Cardiac muscle cell (in vitro differentiated cells and primary cell): ENCODE results near the gene TMEM52B. TPM values are rescaled to one million over a fixed set of nuclear protein-coding genes. Genes with fewer than 3 reads are reported as not detected.

Experiments used
- DNase-seq, 2 donors: peaks; one replicate each; pipeline versions ENCODE4 v3.0.0 to v3.0.0-alpha.2; 2010 to 2017; ENCODE audit warnings: low read depth in 1 of 2, low spot score in 1 of 2
- H3K27ac ChIP-seq: fragments of 200-600 bp; sonication (generic); 2 replicates; pipeline ENCODE4 v1.5.1; 2016
- H3K27me3 ChIP-seq: fragments of 200-600 bp; sonication (generic); 2 replicates; pipeline ENCODE4 v1.6.0; 2016; ENCODE audit warnings: control low read depth
- H3K36me3 ChIP-seq: fragments of 200-600 bp; sonication (generic); 2 replicates; pipeline ENCODE4 v1.5.1; 2016; ENCODE audit warnings: control low read depth
- H3K4me1 ChIP-seq: fragments of 200-600 bp; sonication (generic); 2 replicates; pipeline ENCODE4 v1.8.1; 2017; ENCODE audit warnings: low read depth, mild to moderate bottlenecking, mixed run types
- H3K4me3 ChIP-seq: fragments of 200-600 bp; sonication (generic); 2 replicates; pipeline ENCODE4 v1.5.1; 2016; ENCODE audit warnings: mild to moderate bottlenecking
- H3K9me3 ChIP-seq: fragments of 200-600 bp; sonication (generic); 2 replicates; pipeline ENCODE4 v1.5.1; 2017; ENCODE audit warnings: low read depth, mild to moderate bottlenecking, control low read depth
- polyA plus RNA-seq: library from polyadenylated mRNA; unstranded; fragments of >200 nt; fragmentation: Nextera tagmentation; extraction: Ambion mirVana; gene quantifications from 2 replicates; pipeline ENCODE4 v1.2.1, GENCODE V29; 2016
- total RNA-seq: library from RNA; depleted of rRNA; stranded (reverse); fragments of >200 nt; gene quantifications from 2 replicates; pipeline ENCODE4 v1.2.3, GENCODE V29; 2016
- TF ChIP-seq, protein P1 (sequence below): IDR thresholded peaks from 2 replicates; pipeline ENCODE4 v1.5.1; 2012; ENCODE audit warnings: low read depth, mild to moderate bottlenecking, low read length

TMEM52B gene
- not detected in 2 replicates for total RNA-seq
- polyA plus RNA-seq = not detected in 2 replicates

DNA sequence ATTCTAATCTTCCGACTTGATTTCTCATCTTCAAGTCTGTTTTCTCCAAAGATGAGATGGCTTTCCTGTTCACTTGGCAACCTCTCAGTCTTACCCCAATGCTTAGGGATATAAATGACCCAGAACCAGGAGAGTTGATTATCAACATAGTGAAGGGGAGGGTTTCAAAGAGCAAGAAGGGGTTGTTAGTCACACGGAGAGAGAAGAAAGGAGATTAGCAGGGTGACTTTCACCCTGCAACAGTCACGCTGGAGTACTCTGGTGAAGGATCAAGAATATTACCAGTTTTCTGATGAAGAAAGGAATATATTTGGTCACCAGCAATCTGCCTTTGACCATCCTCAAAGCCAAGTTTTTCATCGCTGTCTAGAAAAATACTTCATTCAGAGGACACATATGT is at the start of gene TMEM52B:
TMEM52B (plus strand) TSS at position 212 of the 400 bp plus-strand sequence. CDS start 543 bp downstream, outside the sequence.
- H3K4me3 ChIP-seq = no peak within 1 kb of the TSS
- H3K4me1 ChIP-seq = no peaks in the 10 kb centered on the region
- no peaks in the 10 kb centered on the region for H3K9me3 ChIP-seq
- H3K27me3 ChIP-seq = no peaks in the 10 kb centered on the region
- DNase-seq = no peak
- H3K27ac ChIP-seq = no peak within 1 kb of the TSS
- no peaks in the 10 kb centered on the region for H3K36me3 ChIP-seq
- TF ChIP-seq, protein P1, sequence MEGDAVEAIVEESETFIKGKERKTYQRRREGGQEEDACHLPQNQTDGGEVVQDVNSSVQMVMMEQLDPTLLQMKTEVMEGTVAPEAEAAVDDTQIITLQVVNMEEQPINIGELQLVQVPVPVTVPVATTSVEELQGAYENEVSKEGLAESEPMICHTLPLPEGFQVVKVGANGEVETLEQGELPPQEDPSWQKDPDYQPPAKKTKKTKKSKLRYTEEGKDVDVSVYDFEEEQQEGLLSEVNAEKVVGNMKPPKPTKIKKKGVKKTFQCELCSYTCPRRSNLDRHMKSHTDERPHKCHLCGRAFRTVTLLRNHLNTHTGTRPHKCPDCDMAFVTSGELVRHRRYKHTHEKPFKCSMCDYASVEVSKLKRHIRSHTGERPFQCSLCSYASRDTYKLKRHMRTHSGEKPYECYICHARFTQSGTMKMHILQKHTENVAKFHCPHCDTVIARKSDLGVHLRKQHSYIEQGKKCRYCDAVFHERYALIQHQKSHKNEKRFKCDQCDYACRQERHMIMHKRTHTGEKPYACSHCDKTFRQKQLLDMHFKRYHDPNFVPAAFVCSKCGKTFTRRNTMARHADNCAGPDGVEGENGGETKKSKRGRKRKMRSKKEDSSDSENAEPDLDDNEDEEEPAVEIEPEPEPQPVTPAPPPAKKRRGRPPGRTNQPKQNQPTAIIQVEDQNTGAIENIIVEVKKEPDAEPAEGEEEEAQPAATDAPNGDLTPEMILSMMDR = no peak

DNA sequence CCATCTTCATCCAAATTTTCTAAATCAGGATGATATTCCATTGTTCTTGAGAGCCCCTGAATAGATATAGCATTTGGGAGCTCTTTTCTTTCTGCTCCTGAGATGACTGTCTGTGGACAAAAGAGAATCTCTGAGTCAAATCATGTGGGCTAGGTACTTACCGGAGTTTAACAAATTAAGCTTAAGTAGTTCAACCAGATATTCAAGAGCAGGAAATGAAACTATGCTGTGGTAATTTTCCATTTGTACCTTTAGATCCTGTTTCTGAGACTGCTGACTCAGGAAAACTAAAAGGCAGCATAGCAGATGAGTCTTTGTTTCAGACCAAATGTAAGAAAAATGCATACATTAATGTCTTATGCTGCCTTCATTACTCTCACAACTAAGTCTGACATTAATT is 48.8 kb upstream of the TMEM52B start, which contains the start of gene CLEC7A:
CLEC7A (minus strand) TSS at position 158 of the 400 bp plus-strand sequence; CDS start at position 41, 117 bp downstream.
- TF ChIP-seq, protein P1 = no peak
- Histone ChIP-seq H3K36me3 (no peaks in the 10 kb centered on the region), H3K4me3 (no peak within 1 kb of the TSS), H3K27me3 (peaks cover 67% of the 10 kb centered on the region), H3K4me1 (peaks cover 15% of the 10 kb centered on the region), H3K27ac (no peak within 1 kb of the TSS), H3K9me3 (no peaks in the 10 kb centered on the region)
- no peak for DNase-seq

DNA sequence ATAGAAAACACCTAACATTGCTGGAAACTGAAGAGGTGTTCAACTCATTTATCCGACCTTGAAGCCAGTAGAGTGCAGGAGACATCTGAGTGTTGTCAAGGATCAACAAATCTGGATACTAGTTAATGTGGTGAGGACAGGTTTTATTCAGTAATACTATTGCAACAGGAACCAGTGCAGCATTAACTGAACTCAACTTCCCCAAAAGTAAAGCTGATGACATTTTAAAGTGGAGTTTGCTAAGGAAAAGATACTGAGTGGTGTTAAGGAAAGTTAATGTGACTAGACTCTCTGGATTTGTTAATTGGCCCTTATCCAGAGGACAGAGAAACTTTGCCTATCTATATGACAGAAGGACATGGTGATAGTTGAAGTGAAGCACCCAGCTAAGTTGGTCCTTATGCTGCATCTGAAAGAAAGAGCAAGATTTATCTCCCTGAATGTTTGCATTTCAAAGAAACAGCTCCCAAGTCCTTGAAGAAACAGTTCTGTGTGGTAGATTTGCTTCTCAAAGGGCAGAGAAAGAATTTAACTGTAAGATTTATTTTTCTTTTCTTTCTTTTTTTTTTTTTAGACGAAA is 47.6 kb upstream of the TMEM52B start:
- DNase-seq = peak in 1 of 2 donors; percentile 47
- Histone ChIP-seq H3K27ac (no peak overlapping the region), H3K4me3 (no peak overlapping the region), H3K9me3 (no peaks in the 10 kb centered on the region), H3K27me3 (peaks cover 70% of the 10 kb centered on the region), H3K36me3 (no peaks in the 10 kb centered on the region), H3K4me1 (peaks cover 15% of the 10 kb centered on the region)
- TF ChIP-seq, protein P1 = no peak

DNA sequence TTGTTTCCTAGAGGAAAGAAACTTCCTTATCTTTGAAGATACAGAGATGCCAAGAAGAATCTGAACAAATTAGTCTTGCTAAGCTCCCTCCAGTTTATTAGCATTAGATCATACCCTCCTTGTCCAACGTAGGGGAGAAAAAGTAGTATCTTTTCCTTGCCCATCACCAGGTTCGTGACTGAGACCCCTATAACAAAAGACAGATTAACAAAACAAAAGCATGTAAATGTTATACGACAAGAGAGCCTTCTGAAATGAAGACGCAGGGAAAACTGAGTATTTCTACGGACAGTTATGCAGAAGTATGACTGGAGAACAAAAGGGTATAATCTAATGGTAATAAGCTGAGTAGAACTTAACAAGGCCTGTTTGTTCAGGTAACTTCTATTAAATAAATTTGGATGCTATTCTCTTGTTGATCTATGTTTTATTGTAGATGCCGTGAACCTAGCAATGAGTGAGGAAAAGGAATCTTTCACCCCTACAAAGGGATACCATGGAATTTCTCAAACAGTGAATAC is 45.9 kb upstream of the TMEM52B start:
- peaks cover 15% of the 10 kb centered on the region for H3K4me1 ChIP-seq
- H3K36me3 ChIP-seq = no peaks in the 10 kb centered on the region
- H3K27me3 ChIP-seq = peaks cover 65% of the 10 kb centered on the region
- TF ChIP-seq, protein P1 = no peak
- H3K9me3 ChIP-seq = no peaks in the 10 kb centered on the region
- H3K4me3 ChIP-seq = no peak overlapping the region
- DNase-seq = no peak
- no peak overlapping the region for H3K27ac ChIP-seq

DNA sequence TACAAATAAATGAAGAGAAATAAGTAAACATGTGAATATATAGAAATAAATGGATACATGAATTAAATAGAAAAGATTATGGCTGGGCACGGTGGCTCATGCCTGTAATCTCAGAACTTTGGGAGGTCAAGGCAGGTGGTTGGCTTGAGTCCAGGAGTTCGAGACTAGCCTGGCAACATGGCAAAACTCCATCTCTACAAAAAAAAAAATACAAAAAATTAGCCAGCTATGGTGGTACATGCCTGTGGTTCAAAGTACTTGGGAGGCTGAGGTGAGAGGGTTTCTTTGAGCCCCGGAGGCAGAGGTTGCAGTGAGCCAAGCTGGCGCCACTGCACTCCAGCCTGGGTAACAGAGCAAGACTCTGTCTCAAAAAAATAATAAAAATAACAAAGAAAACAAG is 43.7 kb upstream of the TMEM52B start:
- H3K27me3 ChIP-seq = peaks cover 46% of the 10 kb centered on the region
- no peak overlapping the region for H3K27ac ChIP-seq
- no peaks in the 10 kb centered on the region for H3K36me3 ChIP-seq
- H3K4me1 ChIP-seq = peaks cover 15% of the 10 kb centered on the region
- no peak for DNase-seq
- no peaks in the 10 kb centered on the region for H3K9me3 ChIP-seq
- TF ChIP-seq, protein P1 = no peak
- no peak overlapping the region for H3K4me3 ChIP-seq
